Measurements from ENCODE around the gene LRRC8C. TPM values are rescaled to one million over a fixed set of nuclear protein-coding genes. Genes with fewer than 3 reads are reported as not detected.

The LRRC8C gene
- total RNA-seq, 1 donor from 2014 or later: 5.2 TPM

GRCh38 chr1:89631816-89632656 is 884 bp upstream of the LRRC8C start:
- Mint-ChIP-seq H3K27me3 (peaks cover 44% of the 10 kb centered on the region), H3K4me3 (peak overlapping the region; percentile 95), H3K4me1 (ENCODE audit: unreplicated experiment) (peaks cover 17% of the 10 kb centered on the region), H3K36me3 (no peaks in the 10 kb centered on the region), H3K27ac (peak overlapping the region; percentile 70), H3K9me3 (no peaks in the 10 kb centered on the region)
- TF ChIP-seq, protein P1, sequence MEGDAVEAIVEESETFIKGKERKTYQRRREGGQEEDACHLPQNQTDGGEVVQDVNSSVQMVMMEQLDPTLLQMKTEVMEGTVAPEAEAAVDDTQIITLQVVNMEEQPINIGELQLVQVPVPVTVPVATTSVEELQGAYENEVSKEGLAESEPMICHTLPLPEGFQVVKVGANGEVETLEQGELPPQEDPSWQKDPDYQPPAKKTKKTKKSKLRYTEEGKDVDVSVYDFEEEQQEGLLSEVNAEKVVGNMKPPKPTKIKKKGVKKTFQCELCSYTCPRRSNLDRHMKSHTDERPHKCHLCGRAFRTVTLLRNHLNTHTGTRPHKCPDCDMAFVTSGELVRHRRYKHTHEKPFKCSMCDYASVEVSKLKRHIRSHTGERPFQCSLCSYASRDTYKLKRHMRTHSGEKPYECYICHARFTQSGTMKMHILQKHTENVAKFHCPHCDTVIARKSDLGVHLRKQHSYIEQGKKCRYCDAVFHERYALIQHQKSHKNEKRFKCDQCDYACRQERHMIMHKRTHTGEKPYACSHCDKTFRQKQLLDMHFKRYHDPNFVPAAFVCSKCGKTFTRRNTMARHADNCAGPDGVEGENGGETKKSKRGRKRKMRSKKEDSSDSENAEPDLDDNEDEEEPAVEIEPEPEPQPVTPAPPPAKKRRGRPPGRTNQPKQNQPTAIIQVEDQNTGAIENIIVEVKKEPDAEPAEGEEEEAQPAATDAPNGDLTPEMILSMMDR (conservative IDR thresholded peaks at IDR 0.05): no peak
- no peak for DNase-seq (ENCODE audit: extremely low spot score, unreplicated experiment)

- TF ChIP-seq, protein P1 (conservative IDR thresholded peaks at IDR 0.05): no peak
- no peaks in the 10 kb centered on the region for H3K36me3 Mint-ChIP-seq
- peaks cover 17% of the 10 kb centered on the region for H3K4me1 Mint-ChIP-seq (ENCODE audit: unreplicated experiment)
- peak; percentile 75 for DNase-seq (ENCODE audit: extremely low spot score, unreplicated experiment)
- H3K9me3 Mint-ChIP-seq: no peaks in the 10 kb centered on the region
- peak overlapping the region; percentile 91 for H3K4me3 Mint-ChIP-seq
- no peak overlapping the region for H3K27ac Mint-ChIP-seq
- peaks cover 44% of the 10 kb centered on the region for H3K27me3 Mint-ChIP-seq
Observed at GRCh38 chr1:89633248-89633799, 404 bp downstream of the LRRC8C start.

GRCh38 chr1:89633800-89634625 is 1.1 kb downstream of the LRRC8C start:
- Mint-ChIP-seq H3K4me1 (ENCODE audit: unreplicated experiment) (peaks cover 17% of the 10 kb centered on the region), H3K36me3 (no peaks in the 10 kb centered on the region), H3K27me3 (peaks cover 44% of the 10 kb centered on the region), H3K27ac (peak overlapping the region; percentile 46), H3K9me3 (no peaks in the 10 kb centered on the region), H3K4me3 (peak overlapping the region; percentile 91)
- no peak for DNase-seq (ENCODE audit: extremely low spot score, unreplicated experiment)
- TF ChIP-seq, protein P1 (conservative IDR thresholded peaks at IDR 0.05): no peak

DNA sequence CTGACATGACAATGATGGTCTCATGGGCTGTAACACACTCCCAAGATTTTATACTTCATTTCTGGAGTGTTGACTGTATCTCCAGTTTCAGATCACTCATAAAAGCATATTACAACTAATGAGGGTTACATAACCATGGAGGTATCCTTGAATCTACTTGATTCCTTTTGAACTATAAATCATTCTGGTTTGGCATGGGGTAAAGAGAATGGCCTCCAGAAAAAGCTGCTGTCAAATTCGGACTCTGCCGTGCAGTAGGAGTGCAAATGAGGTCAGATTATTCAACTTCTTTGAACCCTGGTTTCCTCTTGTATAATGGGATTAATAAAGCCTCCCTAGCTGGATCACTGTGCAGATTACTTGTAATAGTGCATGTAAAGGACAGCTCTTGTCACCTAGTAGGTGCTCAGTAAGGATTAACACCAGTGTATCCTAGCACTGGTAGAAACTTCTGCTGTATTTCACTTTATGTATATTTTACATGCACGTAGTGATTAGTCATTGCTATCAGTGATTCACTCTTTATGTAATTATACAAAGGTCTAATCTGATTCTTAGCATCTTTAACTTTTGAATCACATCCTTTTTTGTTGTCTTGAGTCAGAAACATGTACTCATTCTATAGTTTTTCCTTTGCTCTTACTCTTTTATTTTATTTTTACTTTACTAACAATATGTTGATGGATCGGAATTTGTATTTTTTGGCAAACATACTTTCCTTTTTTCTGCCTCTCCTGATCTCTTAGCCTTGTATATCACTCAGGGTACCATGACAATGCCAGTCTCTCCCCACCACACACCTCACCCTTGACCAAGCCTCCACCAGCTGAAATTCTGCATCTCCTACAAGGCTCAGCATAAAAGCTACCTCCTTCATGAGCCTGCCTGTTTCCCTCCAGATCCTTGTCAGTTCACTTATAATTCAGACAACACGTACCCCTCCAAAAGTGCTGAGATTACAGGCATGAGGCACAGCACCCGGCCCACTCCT is 3.2 kb downstream of the LRRC8C start:
- peaks cover 38% of the 10 kb centered on the region for H3K27me3 Mint-ChIP-seq
- H3K4me1 Mint-ChIP-seq (ENCODE audit: unreplicated experiment): peaks cover 17% of the 10 kb centered on the region
- H3K4me3 Mint-ChIP-seq: no peak overlapping the region
- no peaks in the 10 kb centered on the region for H3K36me3 Mint-ChIP-seq
- no peak for DNase-seq (ENCODE audit: extremely low spot score, unreplicated experiment)
- no peaks in the 10 kb centered on the region for H3K9me3 Mint-ChIP-seq
- no peak overlapping the region for H3K27ac Mint-ChIP-seq
- TF ChIP-seq, protein P1 (conservative IDR thresholded peaks at IDR 0.05): no peak

DNA sequence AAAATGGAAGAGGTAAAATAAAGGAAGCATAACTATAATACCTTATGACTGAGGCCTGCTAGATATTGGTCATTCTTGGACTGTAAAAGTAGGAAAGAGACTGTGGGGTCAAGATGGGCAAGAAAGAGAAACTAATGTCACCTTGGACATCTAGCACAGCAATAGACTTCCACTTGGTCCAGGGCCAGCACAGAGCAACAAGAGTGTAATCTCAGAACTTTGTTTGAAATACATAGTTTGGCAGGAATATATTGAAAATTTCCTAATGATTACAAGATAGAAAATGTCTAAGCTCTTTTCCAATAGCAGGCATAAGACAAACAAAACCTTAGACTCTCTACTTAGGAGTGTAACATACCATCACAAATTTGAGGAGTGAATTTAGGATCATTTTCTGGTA is 4.6 kb downstream of the LRRC8C start:
- H3K36me3 Mint-ChIP-seq: no peaks in the 10 kb centered on the region
- DNase-seq (ENCODE audit: extremely low spot score, unreplicated experiment): no peak
- H3K27me3 Mint-ChIP-seq: peaks cover 26% of the 10 kb centered on the region
- no peaks in the 10 kb centered on the region for H3K9me3 Mint-ChIP-seq
- H3K27ac Mint-ChIP-seq: no peak overlapping the region
- H3K4me1 Mint-ChIP-seq (ENCODE audit: unreplicated experiment): peaks cover 9% of the 10 kb centered on the region
- TF ChIP-seq, protein P1 (conservative IDR thresholded peaks at IDR 0.05): no peak
- no peak overlapping the region for H3K4me3 Mint-ChIP-seq
